ENCODE measurements around the gene NDUFAF4. TPM values are rescaled to one million over a fixed set of nuclear protein-coding genes. Genes with fewer than 3 reads are reported as not detected.
"Not testable (repeated sequence)": the region's sequence is repeated elsewhere in the genome, so short reads cannot be mapped to it uniquely, and the experiment has no call there.

The NDUFAF4 gene
- total RNA-seq, 4 donors from 2014 or later, result 13.1 to 22.9 (median 13.8) TPM

DNA sequence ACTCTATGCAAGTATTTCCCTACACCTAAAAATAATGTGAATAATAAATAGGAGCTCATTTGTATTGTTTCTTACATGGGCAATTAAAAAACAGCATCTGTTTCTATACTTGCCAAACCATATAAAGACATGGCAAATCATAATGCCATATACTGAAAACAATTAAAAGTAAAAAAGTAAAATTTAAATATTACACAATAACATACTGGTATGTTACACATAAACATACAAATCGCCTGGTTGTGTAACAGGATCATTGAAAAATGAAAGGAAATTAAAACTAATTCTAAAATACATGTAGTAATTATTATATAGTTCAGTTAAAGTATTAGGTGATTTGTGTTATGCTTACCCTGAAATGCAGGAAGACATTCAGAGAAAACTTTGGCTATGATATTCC, 11.2 kb downstream of the NDUFAF4 start:
- Histone ChIP-seq H3K27ac (no peak overlapping the region), H3K36me3 (peaks cover 0 to 17% (median 9%) of the 10 kb centered on the region in 3 donors), H3K27me3 (no peaks in the 10 kb centered on the region), H3K9me3 (no peaks in the 10 kb centered on the region), H3K4me1 (no peaks in the 10 kb centered on the region), H3K4me3 (no peak overlapping the region)
- TF ChIP-seq, protein P1, sequence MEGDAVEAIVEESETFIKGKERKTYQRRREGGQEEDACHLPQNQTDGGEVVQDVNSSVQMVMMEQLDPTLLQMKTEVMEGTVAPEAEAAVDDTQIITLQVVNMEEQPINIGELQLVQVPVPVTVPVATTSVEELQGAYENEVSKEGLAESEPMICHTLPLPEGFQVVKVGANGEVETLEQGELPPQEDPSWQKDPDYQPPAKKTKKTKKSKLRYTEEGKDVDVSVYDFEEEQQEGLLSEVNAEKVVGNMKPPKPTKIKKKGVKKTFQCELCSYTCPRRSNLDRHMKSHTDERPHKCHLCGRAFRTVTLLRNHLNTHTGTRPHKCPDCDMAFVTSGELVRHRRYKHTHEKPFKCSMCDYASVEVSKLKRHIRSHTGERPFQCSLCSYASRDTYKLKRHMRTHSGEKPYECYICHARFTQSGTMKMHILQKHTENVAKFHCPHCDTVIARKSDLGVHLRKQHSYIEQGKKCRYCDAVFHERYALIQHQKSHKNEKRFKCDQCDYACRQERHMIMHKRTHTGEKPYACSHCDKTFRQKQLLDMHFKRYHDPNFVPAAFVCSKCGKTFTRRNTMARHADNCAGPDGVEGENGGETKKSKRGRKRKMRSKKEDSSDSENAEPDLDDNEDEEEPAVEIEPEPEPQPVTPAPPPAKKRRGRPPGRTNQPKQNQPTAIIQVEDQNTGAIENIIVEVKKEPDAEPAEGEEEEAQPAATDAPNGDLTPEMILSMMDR (IDR thresholded peaks at IDR 0.05), result no peak
- 84 to 88% methylated on average over 1 of the region's 1 CpG for WGBS, 2 donors
- DNase-seq (ENCODE audit: low spot score in 2 of 2), result no peak

DNA sequence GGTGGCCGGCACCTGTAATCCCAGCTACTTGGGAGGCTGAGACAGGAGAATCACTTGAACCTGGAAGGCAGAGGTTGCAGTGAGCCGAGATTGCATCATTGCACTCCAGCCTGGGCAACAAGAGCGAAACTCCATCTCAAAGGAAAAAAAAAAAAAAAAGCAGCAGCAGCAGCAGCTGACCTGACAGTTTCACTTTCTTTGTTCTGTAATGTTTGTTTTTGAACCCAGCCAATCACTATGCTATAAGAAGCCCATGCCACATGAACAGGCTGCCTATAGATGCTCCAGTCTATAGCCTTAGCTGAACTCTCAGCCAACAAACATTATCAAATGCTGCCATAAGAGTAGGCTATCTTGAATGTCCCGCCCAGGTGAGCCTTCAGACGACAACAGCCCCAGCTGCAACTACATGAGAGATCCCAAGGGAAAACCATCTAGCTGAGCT, 12.5 kb downstream of the NDUFAF4 start:
- not testable (repeated sequence) for H3K27me3 ChIP-seq; H3K4me1 ChIP-seq; H3K36me3 ChIP-seq; H3K9me3 ChIP-seq; H3K27ac ChIP-seq; H3K4me3 ChIP-seq; DNase-seq (ENCODE audit: low spot score in 2 of 2)
- WGBS, 2 donors, result 75 to 80% methylated on average over 5 of the region's 5 CpGs

DNA sequence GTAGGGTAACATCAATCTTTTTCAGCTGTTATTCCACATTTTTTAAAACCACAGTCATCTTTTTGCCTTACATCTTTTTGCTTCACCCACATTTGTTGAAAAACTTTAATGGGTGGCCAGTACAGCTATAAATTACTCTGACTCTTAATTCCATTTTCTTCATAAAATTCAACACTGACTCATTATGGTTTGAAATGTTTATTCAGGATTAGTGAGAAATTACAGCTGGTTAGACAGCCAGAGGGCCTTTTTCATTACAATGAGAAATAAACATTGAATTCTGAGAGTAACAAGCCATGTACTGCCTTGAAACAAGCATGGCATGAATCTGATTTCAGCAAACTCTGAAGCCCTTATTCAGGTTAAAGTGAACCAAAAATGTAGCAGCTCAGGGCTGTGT, 19.5 kb downstream of the NDUFAF4 start:
- DNase-seq (ENCODE audit: low spot score in 2 of 2), result no peak

DNA sequence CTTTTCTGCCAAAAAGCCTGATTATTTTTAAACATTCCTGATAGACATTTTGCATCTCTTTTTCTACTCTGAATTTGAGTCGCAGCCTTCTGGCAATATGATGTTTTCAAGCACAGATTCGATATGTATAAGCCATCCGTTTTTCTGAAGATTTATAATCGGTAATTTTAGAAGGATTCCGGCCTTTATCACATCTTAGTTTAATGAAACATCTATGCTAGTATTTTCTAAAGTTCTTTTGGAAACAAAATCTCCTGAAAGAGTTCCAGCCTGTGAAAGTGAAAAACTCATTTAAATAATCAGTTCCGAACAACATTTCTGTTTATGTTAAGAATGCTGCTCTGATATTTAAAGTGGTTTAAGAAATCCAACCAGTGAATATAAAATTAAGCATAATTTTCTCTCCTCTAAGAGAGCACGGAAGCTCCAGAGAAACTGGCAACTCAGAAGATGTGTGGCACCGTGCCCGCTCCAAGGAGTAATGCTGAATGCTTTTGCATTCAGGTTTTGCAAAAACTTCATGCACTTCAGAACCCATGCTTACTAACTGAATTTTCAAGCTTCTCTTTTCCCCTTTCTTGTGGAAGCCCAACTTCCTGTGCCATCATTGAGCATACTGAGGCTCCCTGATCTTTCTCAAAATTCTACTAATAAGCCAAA, 20.7 kb downstream of the NDUFAF4 start:
- H3K4me1 ChIP-seq, result no peaks in the 10 kb centered on the region
- H3K36me3 ChIP-seq, result no peaks in the 10 kb centered on the region
- H3K4me3 ChIP-seq, result no peak overlapping the region
- H3K27ac ChIP-seq, result no peak overlapping the region
- H3K9me3 ChIP-seq, result no peaks in the 10 kb centered on the region
- no peaks in the 10 kb centered on the region for H3K27me3 ChIP-seq
- WGBS, 2 donors, result 93 to 94% methylated on average over 9 of the region's 9 CpGs
- no peak for DNase-seq (ENCODE audit: low spot score in 2 of 2)
- TF ChIP-seq EP300 (IDR thresholded peaks at IDR 0.05) (no peak), POLR2A (IDR thresholded peaks at IDR 0.05) (no peak)
- TF ChIP-seq, protein P1 (IDR thresholded peaks at IDR 0.05), result no peak

More for the DNA sequence above, 19.5 kb downstream of the NDUFAF4 start:
- no peak for TF ChIP-seq EP300 (IDR thresholded peaks at IDR 0.05)
- TF ChIP-seq, protein P1 (IDR thresholded peaks at IDR 0.05), result no peak
- no peak for TF ChIP-seq POLR2A (IDR thresholded peaks at IDR 0.05)
- no peak overlapping the region for H3K27ac ChIP-seq
- no peak overlapping the region for H3K4me3 ChIP-seq
- no peaks in the 10 kb centered on the region for H3K36me3 ChIP-seq
- no peaks in the 10 kb centered on the region for H3K9me3 ChIP-seq
- no peaks in the 10 kb centered on the region for H3K4me1 ChIP-seq
- H3K27me3 ChIP-seq, result no peaks in the 10 kb centered on the region

DNA sequence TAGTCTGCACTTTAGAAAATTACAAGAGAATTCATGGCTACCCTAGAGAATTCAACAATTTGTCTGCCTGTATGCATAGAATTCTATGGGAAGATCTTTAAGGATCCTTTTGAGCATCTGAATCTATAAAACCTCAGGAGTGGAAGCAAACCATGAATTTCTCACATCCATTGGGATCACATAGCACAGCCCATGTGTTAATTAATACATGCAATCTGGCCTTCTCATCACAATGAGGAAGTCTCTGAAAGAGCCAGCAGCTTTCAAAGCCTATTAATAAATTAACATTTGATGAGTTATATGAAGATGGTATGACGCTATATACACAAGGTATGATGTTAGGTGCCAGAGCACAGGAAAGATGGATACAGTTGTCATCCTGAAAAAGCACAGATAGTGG, 24.7 kb downstream of the NDUFAF4 start:
- DNase-seq (ENCODE audit: low spot score in 2 of 2), result no peak
- H3K4me1 ChIP-seq, result no peaks in the 10 kb centered on the region
- H3K27ac ChIP-seq, result no peak overlapping the region
- H3K36me3 ChIP-seq, result no peaks in the 10 kb centered on the region
- no peak for TF ChIP-seq EP300 (IDR thresholded peaks at IDR 0.05)
- TF ChIP-seq, protein P1 (IDR thresholded peaks at IDR 0.05), result no peak
- TF ChIP-seq POLR2A (IDR thresholded peaks at IDR 0.05), result no peak
- no peaks in the 10 kb centered on the region for H3K9me3 ChIP-seq
- WGBS, 2 donors, result 83 to 84% methylated on average over 1 of the region's 1 CpG
- H3K27me3 ChIP-seq, result no peaks in the 10 kb centered on the region
- H3K4me3 ChIP-seq, result no peak overlapping the region

DNA sequence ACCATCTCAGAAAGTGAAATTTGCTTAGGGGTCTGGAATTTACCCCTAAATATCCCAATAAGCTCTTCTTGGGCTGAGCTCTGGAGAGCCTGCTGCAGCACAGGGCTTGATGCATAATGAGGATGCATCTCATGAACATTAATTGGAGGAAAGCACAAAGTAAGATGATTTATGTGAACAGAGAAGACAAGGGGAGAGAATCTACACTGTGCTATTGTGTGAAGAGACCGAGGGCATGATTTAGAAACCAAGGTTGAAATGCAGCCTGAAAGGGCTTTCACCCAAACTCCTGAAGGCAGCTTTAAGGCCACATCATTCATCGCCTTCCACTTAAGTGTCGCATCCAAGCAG, 32.7 kb downstream of the NDUFAF4 start:
- Histone ChIP-seq H3K4me1 (no peaks in the 10 kb centered on the region), H3K36me3 (no peaks in the 10 kb centered on the region), H3K27me3 (no peaks in the 10 kb centered on the region), H3K9me3 (no peaks in the 10 kb centered on the region), H3K4me3 (no peak overlapping the region), H3K27ac (no peak overlapping the region)
- TF ChIP-seq, protein P1 (IDR thresholded peaks at IDR 0.05), result no peak
- no peak for TF ChIP-seq POLR2A (IDR thresholded peaks at IDR 0.05)
- TF ChIP-seq EP300 (IDR thresholded peaks at IDR 0.05), result no peak
- 79 to 81% methylated on average over 3 of the region's 3 CpGs for WGBS, 2 donors
- DNase-seq (ENCODE audit: low spot score in 2 of 2), result no peak
